ENCODE data around the gene TTC6. TPM values are rescaled to one million over a fixed set of nuclear protein-coding genes. Genes with fewer than 3 reads are reported as not detected.
"Not testable (repeated sequence)": the region's sequence is repeated elsewhere in the genome, so short reads cannot be mapped to it uniquely, and the experiment has no call there.

Gene TTC6
- total RNA-seq, 5 donors from 2014 or later (not counting 1 experiment from before 2014, with no cell fraction given): not detected

- H3K36me3 Mint-ChIP-seq; H3K27ac Mint-ChIP-seq; ATAC-seq (replicated peaks in 1 of 4); H3K9me3 ChIP-seq; H3K27ac ChIP-seq (ENCODE audit: low read length); DNase-seq; CTCF ChIA-PET; H3K4me1 ChIP-seq (ENCODE audit: control insufficient read depth in 1 of 2, extremely low read depth in 1 of 2, insufficient read depth in 2 of 2, low read length in 2 of 2); POLR2A ChIA-PET; H3K36me3 ChIP-seq (ENCODE audit: control insufficient read depth in 2 of 2, extremely low read depth in 1 of 2, insufficient read depth in 1 of 2, low read length in 1 of 2); H3K4me3 ChIP-seq (ENCODE audit: control insufficient read depth in 1 of 2, extremely low read depth in 1 of 2, low read length in 1 of 2); H3K4me3 Mint-ChIP-seq; H3K4me1 Mint-ChIP-seq; H3K27me3 Mint-ChIP-seq; H3K27me3 ChIP-seq (replicated peaks in 1 of 2; ENCODE audit: control insufficient read depth in 2 of 2, extremely low read depth in 1 of 2, insufficient read depth in 2 of 2, low read length in 1 of 2): not testable (repeated sequence)
- WGBS (ENCODE audit: insufficient coverage): 98% methylated on average over 8 of the region's 33 CpGs
- H3K9me3 Mint-ChIP-seq: peaks cover 12 to 33% (median 13%) of the 10 kb centered on the region in 3 donors
These were observed 39.8 kb upstream of the TTC6 start for GRCh38 chr14:37555596-37555995.

- H3K9me3 Mint-ChIP-seq: peaks cover 5 to 20% (median 9%) of the 10 kb centered on the region in 3 donors
- H3K36me3 Mint-ChIP-seq: no peaks in the 10 kb centered on the region
- Histone ChIP-seq H3K4me3 (ENCODE audit: control insufficient read depth in 1 of 2, extremely low read depth in 1 of 2, low read length in 1 of 2) (no peak overlapping the region), H3K27me3 (replicated peaks in 1 of 2; ENCODE audit: control insufficient read depth in 2 of 2, extremely low read depth in 1 of 2, insufficient read depth in 2 of 2, low read length in 1 of 2) (no peaks in the 10 kb centered on the region), H3K4me1 (ENCODE audit: control insufficient read depth in 1 of 2, extremely low read depth in 1 of 2, insufficient read depth in 2 of 2, low read length in 2 of 2) (no peaks in the 10 kb centered on the region), H3K27ac (ENCODE audit: low read length) (no peak overlapping the region), H3K36me3 (ENCODE audit: control insufficient read depth in 2 of 2, extremely low read depth in 1 of 2, insufficient read depth in 1 of 2, low read length in 1 of 2) (no peaks in the 10 kb centered on the region), H3K9me3 (no peaks in the 10 kb centered on the region)
- POLR2A ChIA-PET: no interaction called here
- no peak overlapping the region for H3K4me3 Mint-ChIP-seq
- DNase-seq (no peak), ATAC-seq (replicated peaks in 1 of 4) (no peak)
- no peaks in the 10 kb centered on the region for H3K4me1 Mint-ChIP-seq
- no peaks in the 10 kb centered on the region for H3K27me3 Mint-ChIP-seq
- WGBS (ENCODE audit: insufficient coverage): no CpG with 5 or more reads among the region's 4 CpGs
- CTCF ChIA-PET: interaction anchor here in 1 of 2 donors (0.6 kb wide), 1 partner anchor 10 kb away, joined by 3 read pairs; no protein-coding TSS in a partner anchor
- no peak overlapping the region for H3K27ac Mint-ChIP-seq
These were observed 36.7 kb upstream of the TTC6 start for GRCh38 chr14:37558740-37559139.

GRCh38 chr14:37559386-37559785 lies 36.0 kb upstream of the TTC6 start:
- Mint-ChIP-seq H3K27ac (no peak overlapping the region), H3K27me3 (no peaks in the 10 kb centered on the region), H3K4me1 (no peaks in the 10 kb centered on the region), H3K4me3 (no peak overlapping the region), H3K36me3 (no peaks in the 10 kb centered on the region), H3K9me3 (peaks cover 0 to 14% (median 5%) of the 10 kb centered on the region in 3 donors)
- Histone ChIP-seq H3K4me1 (ENCODE audit: control insufficient read depth in 1 of 2, extremely low read depth in 1 of 2, insufficient read depth in 2 of 2, low read length in 2 of 2) (no peaks in the 10 kb centered on the region), H3K36me3 (ENCODE audit: control insufficient read depth in 2 of 2, extremely low read depth in 1 of 2, insufficient read depth in 1 of 2, low read length in 1 of 2) (no peaks in the 10 kb centered on the region), H3K27ac (ENCODE audit: low read length) (no peak overlapping the region), H3K4me3 (ENCODE audit: control insufficient read depth in 1 of 2, extremely low read depth in 1 of 2, low read length in 1 of 2) (no peak overlapping the region), H3K27me3 (replicated peaks in 1 of 2; ENCODE audit: control insufficient read depth in 2 of 2, extremely low read depth in 1 of 2, insufficient read depth in 2 of 2, low read length in 1 of 2) (no peaks in the 10 kb centered on the region), H3K9me3 (no peaks in the 10 kb centered on the region)
- CTCF ChIA-PET: no interaction called here
- DNase-seq (no peak), ATAC-seq (replicated peaks in 1 of 4) (no peak)
- POLR2A ChIA-PET: no interaction called here
- WGBS (ENCODE audit: insufficient coverage): 75% methylated on average over 2 of the region's 6 CpGs

GRCh38 chr14:37563189-37563588 lies 32.2 kb upstream of the TTC6 start:
- 100% methylated on average over 1 of the region's 2 CpGs for WGBS (ENCODE audit: insufficient coverage)
- no peak overlapping the region for H3K27ac Mint-ChIP-seq

DNA sequence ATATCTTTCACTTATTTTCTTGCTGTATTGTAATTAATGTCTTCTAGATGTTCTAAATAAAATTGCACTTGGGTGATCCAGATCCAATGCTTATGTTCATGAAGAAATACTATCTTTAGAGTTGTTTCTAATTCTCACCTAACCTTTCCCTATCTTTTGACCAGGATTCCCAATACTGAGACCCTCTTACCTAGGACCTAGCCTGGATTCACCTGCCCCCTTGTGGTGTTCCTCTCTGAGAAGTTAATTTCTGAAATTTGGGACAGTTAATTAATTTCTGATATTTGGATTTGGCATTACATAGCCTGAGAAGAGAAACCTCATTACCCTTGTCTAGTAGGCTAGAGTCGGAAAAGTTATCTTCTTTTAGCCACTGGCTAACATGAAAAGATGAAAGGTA lies 29.9 kb upstream of the TTC6 start:
- Mint-ChIP-seq H3K27ac (no peak overlapping the region), H3K27me3 (no peaks in the 10 kb centered on the region), H3K9me3 (no peaks in the 10 kb centered on the region), H3K4me3 (no peak overlapping the region), H3K36me3 (no peaks in the 10 kb centered on the region), H3K4me1 (no peaks in the 10 kb centered on the region)
- CTCF ChIA-PET: no interaction called here
- WGBS (ENCODE audit: insufficient coverage): no CpG with 5 or more reads among the region's 1 CpG
- H3K9me3 ChIP-seq: no peaks in the 10 kb centered on the region
- H3K4me3 ChIP-seq (ENCODE audit: control insufficient read depth in 1 of 2, extremely low read depth in 1 of 2, low read length in 1 of 2): no peak overlapping the region
- POLR2A ChIA-PET: no interaction called here
- no peak overlapping the region for H3K27ac ChIP-seq (ENCODE audit: low read length)
- H3K36me3 ChIP-seq (ENCODE audit: control insufficient read depth in 2 of 2, extremely low read depth in 1 of 2, insufficient read depth in 1 of 2, low read length in 1 of 2): no peaks in the 10 kb centered on the region
- DNase-seq (no peak), ATAC-seq (replicated peaks in 1 of 4) (no peak)
- no peaks in the 10 kb centered on the region for H3K4me1 ChIP-seq (ENCODE audit: control insufficient read depth in 1 of 2, extremely low read depth in 1 of 2, insufficient read depth in 2 of 2, low read length in 2 of 2)
- H3K27me3 ChIP-seq (replicated peaks in 1 of 2; ENCODE audit: control insufficient read depth in 2 of 2, extremely low read depth in 1 of 2, insufficient read depth in 2 of 2, low read length in 1 of 2): no peaks in the 10 kb centered on the region

More at GRCh38 chr14:37563189-37563588, 32.2 kb upstream of the TTC6 start:
- no peaks in the 10 kb centered on the region for H3K9me3 ChIP-seq
- Mint-ChIP-seq H3K27me3 (no peaks in the 10 kb centered on the region), H3K36me3 (no peaks in the 10 kb centered on the region), H3K4me3 (no peak overlapping the region), H3K4me1 (no peaks in the 10 kb centered on the region), H3K9me3 (no peaks in the 10 kb centered on the region)
- CTCF ChIA-PET: no interaction called here
- POLR2A ChIA-PET: no interaction called here
- H3K4me1 ChIP-seq (ENCODE audit: control insufficient read depth in 1 of 2, extremely low read depth in 1 of 2, insufficient read depth in 2 of 2, low read length in 2 of 2): no peaks in the 10 kb centered on the region
- ATAC-seq (replicated peaks in 1 of 4): no peak
- no peak for DNase-seq
- H3K27ac ChIP-seq (ENCODE audit: low read length): no peak overlapping the region
- H3K36me3 ChIP-seq (ENCODE audit: control insufficient read depth in 2 of 2, extremely low read depth in 1 of 2, insufficient read depth in 1 of 2, low read length in 1 of 2): no peaks in the 10 kb centered on the region
- no peak overlapping the region for H3K4me3 ChIP-seq (ENCODE audit: control insufficient read depth in 1 of 2, extremely low read depth in 1 of 2, low read length in 1 of 2)
- H3K27me3 ChIP-seq (replicated peaks in 1 of 2; ENCODE audit: control insufficient read depth in 2 of 2, extremely low read depth in 1 of 2, insufficient read depth in 2 of 2, low read length in 1 of 2): no peaks in the 10 kb centered on the region

GRCh38 chr14:37566811-37567371 lies 28.5 kb upstream of the TTC6 start:
- ATAC-seq (replicated peaks in 1 of 4): no peak
- Mint-ChIP-seq H3K9me3 (peaks cover 0 to 3% (median 3%) of the 10 kb centered on the region in 3 donors), H3K27me3 (no peaks in the 10 kb centered on the region), H3K4me1 (no peaks in the 10 kb centered on the region), H3K36me3 (no peaks in the 10 kb centered on the region), H3K4me3 (no peak overlapping the region), H3K27ac (no peak overlapping the region)
- Histone ChIP-seq H3K4me3 (ENCODE audit: control insufficient read depth in 1 of 2, extremely low read depth in 1 of 2, low read length in 1 of 2) (no peak overlapping the region), H3K9me3 (no peaks in the 10 kb centered on the region), H3K36me3 (ENCODE audit: control insufficient read depth in 2 of 2, extremely low read depth in 1 of 2, insufficient read depth in 1 of 2, low read length in 1 of 2) (no peaks in the 10 kb centered on the region), H3K27ac (ENCODE audit: low read length) (no peak overlapping the region), H3K4me1 (ENCODE audit: control insufficient read depth in 1 of 2, extremely low read depth in 1 of 2, insufficient read depth in 2 of 2, low read length in 2 of 2) (no peaks in the 10 kb centered on the region), H3K27me3 (replicated peaks in 1 of 2; ENCODE audit: control insufficient read depth in 2 of 2, extremely low read depth in 1 of 2, insufficient read depth in 2 of 2, low read length in 1 of 2) (no peaks in the 10 kb centered on the region)
- ChIA-PET POLR2A (no interaction called here), CTCF (no interaction called here)
- WGBS (ENCODE audit: insufficient coverage): 60% methylated on average over 1 of the region's 3 CpGs
- no peak for DNase-seq

- Histone ChIP-seq H3K4me3 (ENCODE audit: control insufficient read depth in 1 of 2, extremely low read depth in 1 of 2, low read length in 1 of 2) (no peak overlapping the region), H3K4me1 (ENCODE audit: control insufficient read depth in 1 of 2, extremely low read depth in 1 of 2, insufficient read depth in 2 of 2, low read length in 2 of 2) (no peaks in the 10 kb centered on the region), H3K27me3 (replicated peaks in 1 of 2; ENCODE audit: control insufficient read depth in 2 of 2, extremely low read depth in 1 of 2, insufficient read depth in 2 of 2, low read length in 1 of 2) (no peaks in the 10 kb centered on the region), H3K27ac (ENCODE audit: low read length) (no peak overlapping the region), H3K9me3 (no peaks in the 10 kb centered on the region), H3K36me3 (ENCODE audit: control insufficient read depth in 2 of 2, extremely low read depth in 1 of 2, insufficient read depth in 1 of 2, low read length in 1 of 2) (no peaks in the 10 kb centered on the region)
- no peaks in the 10 kb centered on the region for H3K4me1 Mint-ChIP-seq
- ChIA-PET POLR2A (interaction anchor here in 1 of 2 donors (0.6 kb wide), 1 partner anchor 77 kb away, joined by 3 read pairs; no protein-coding TSS in a partner anchor), CTCF (interaction anchor here in 1 of 2 donors (0.8 kb wide), 1 partner anchor 11 kb away, joined by 3 read pairs; no protein-coding TSS in a partner anchor)
- peaks cover 0 to 1% of the 10 kb centered on the region in 2 donors for H3K27me3 Mint-ChIP-seq
- DNase-seq: no peak
- H3K9me3 Mint-ChIP-seq: peaks cover 0 to 10% (median 3%) of the 10 kb centered on the region in 3 donors
- no peak overlapping the region for H3K27ac Mint-ChIP-seq
- no peak for ATAC-seq (replicated peaks in 1 of 4)
- H3K36me3 Mint-ChIP-seq: no peaks in the 10 kb centered on the region
- 96% methylated on average over 4 of the region's 7 CpGs for WGBS (ENCODE audit: insufficient coverage)
- H3K4me3 Mint-ChIP-seq: no peak overlapping the region
These were observed 25.7 kb upstream of the TTC6 start for GRCh38 chr14:37569729-37570128.

Data from T-cell (primary cell).